HL-60 (cell line): ENCODE data around the gene TMEM245.

Experiments
- DNase-seq, 2 experiments: peaks; one replicate each; pipeline ENCODE4 v3.0.0-alpha.2; 2010 to 2020; ENCODE audit warnings: low read depth in 1 of 2, low spot score in 1 of 2
- H3K27ac ChIP-seq: fragments of 250-450 bp; sonication (Bioruptor Pico); replicated peaks from 2 replicates; pipeline ENCODE4 v1.5.1; 2020; ENCODE audit warnings: mild to moderate bottlenecking, moderate library complexity
- H3K27me3 ChIP-seq: fragments of 250-450 bp; sonication (Bioruptor Pico); 2 replicates; pipeline ENCODE4 v1.5.1; 2021; ENCODE audit warnings: mild to moderate bottlenecking, moderate library complexity; ENCODE audit not compliant: insufficient read depth, poor library complexity, severe bottlenecking
- H3K4me3 ChIP-seq: replicated peaks from 2 replicates; pipeline ENCODE4 v1.5.1; 2011; ENCODE audit warnings: mild to moderate bottlenecking, control low read depth, low read length; ENCODE audit not compliant: insufficient read depth
- CTCF ChIP-seq: IDR thresholded peaks from one replicate; pipeline ENCODE4 v1.5.1; 2011; ENCODE audit warnings: low read length, control low read depth, inconsistent platforms; ENCODE audit not compliant: insufficient read depth
- GABPA ChIP-seq: IDR thresholded peaks from 2 replicates; pipeline ENCODE4 v1.6.1; 2012; ENCODE audit warnings: low read depth
- POLR2AphosphoS5 ChIP-seq: IDR thresholded peaks from 2 replicates; pipeline ENCODE4 v1.6.1; 2012; ENCODE audit warnings: low read depth
- REST ChIP-seq: IDR thresholded peaks from 2 replicates; pipeline ENCODE4 v1.6.1; 2012; ENCODE audit warnings: low read depth; ENCODE audit not compliant: insufficient replicate concordance
- SPI1 ChIP-seq: IDR thresholded peaks from 2 replicates; pipeline ENCODE4 v1.6.1; 2012; ENCODE audit warnings: low read depth, mild to moderate bottlenecking, borderline replicate concordance

The TMEM245 gene

GRCh38 chr9:109145051-109145450 is 25.3 kb upstream of the TMEM245 start:
- no peak for DNase-seq

GRCh38 chr9:109143881-109144562 is 24.3 kb upstream of the TMEM245 start:
- H3K27me3 ChIP-seq: no peaks in the 10 kb centered on the region
- DNase-seq: peak in 1 of 2 experiments; percentile 28
- H3K4me3 ChIP-seq: no peak overlapping the region
- H3K27ac ChIP-seq: no peak overlapping the region
- TF ChIP-seq GABPA: no peak
- TF ChIP-seq POLR2AphosphoS5: no peak
- TF ChIP-seq CTCF: peak; percentile 32
- TF ChIP-seq REST: no peak
- peak; percentile 47; the same call in 1 of the 2 replicates for TF ChIP-seq SPI1

More at GRCh38 chr9:109145051-109145450, 25.3 kb upstream of the TMEM245 start:
- H3K27me3 ChIP-seq: no peaks in the 10 kb centered on the region
- H3K4me3 ChIP-seq: no peak overlapping the region
- no peak overlapping the region for H3K27ac ChIP-seq
- no peak for TF ChIP-seq SPI1
- TF ChIP-seq GABPA: no peak
- TF ChIP-seq CTCF: no peak
- no peak for TF ChIP-seq POLR2AphosphoS5

GRCh38 chr9:109141375-109141774 is 21.6 kb upstream of the TMEM245 start:
- DNase-seq: no peak
- TF ChIP-seq GABPA (no peak), POLR2AphosphoS5 (no peak), REST (no peak), SPI1 (no peak), CTCF (no peak)
- Histone ChIP-seq H3K4me3 (no peak overlapping the region), H3K27me3 (no peaks in the 10 kb centered on the region), H3K27ac (no peak overlapping the region)

- no peaks in the 10 kb centered on the region for H3K27me3 ChIP-seq
- TF ChIP-seq REST: no peak
- no peak for TF ChIP-seq CTCF
- no peak for TF ChIP-seq GABPA
- no peak for TF ChIP-seq POLR2AphosphoS5
- TF ChIP-seq SPI1: no peak
- H3K27ac ChIP-seq: no peak overlapping the region
- no peak for DNase-seq
- no peak overlapping the region for H3K4me3 ChIP-seq
Measured at GRCh38 chr9:109139851-109140250, 20.1 kb upstream of the TMEM245 start.
